Large intestine (tissue), 3 donors: ENCODE results near the gene HOXD11. TPM values are rescaled to one million over a fixed set of nuclear protein-coding genes. Genes with fewer than 3 reads are reported as not detected.
A peak's percentile ranks its signal among the peaks of the same experiment; 100 is the strongest.

Source experiments
- DNase-seq, 2 donors: peaks; one replicate each; pipeline versions ENCODE4 v3.0.0 to v3.0.0-alpha.2; 2013
- H3K27ac ChIP-seq: one replicate; pipeline ENCODE4 v1.5.1; 2013; ENCODE audit warnings: low read length
- H3K27me3 ChIP-seq: 2 replicates; pipeline ENCODE4 v1.6.1; 2013; ENCODE audit warnings: low read length; ENCODE audit not compliant: control insufficient read depth, insufficient read depth
- H3K36me3 ChIP-seq: 2 replicates; pipeline ENCODE4 v1.6.1; 2013; ENCODE audit warnings: low read length; ENCODE audit not compliant: control insufficient read depth, insufficient read depth
- H3K4me1 ChIP-seq: one replicate; pipeline ENCODE4 v1.6.1; 2013; ENCODE audit warnings: low read length; ENCODE audit not compliant: control insufficient read depth, insufficient read depth
- H3K4me3 ChIP-seq: one replicate; pipeline ENCODE4 v1.5.1; 2013; ENCODE audit warnings: low read length
- H3K9me3 ChIP-seq: one replicate; pipeline ENCODE4 v1.6.1; 2013; ENCODE audit warnings: mild to moderate bottlenecking, low read depth, low read length, moderate library complexity; ENCODE audit not compliant: control insufficient read depth
- WGBS: methylation state at CpG from one replicate; pipeline ENCODE4 v1.1.5; 2013; ENCODE audit warnings: low lambda C conversion rate; ENCODE audit not compliant: insufficient coverage; 5-methylcytosine and 5-hydroxymethylcytosine counted together
- polyA plus RNA-seq: library from polyadenylated mRNA; unstranded; fragments of 120-200 nt; gene quantifications from one replicate; pipeline ENCODE4 v1.2.1, GENCODE V29; 2013

Gene HOXD11
- polyA plus RNA-seq, 1 donor: not detected

- Histone ChIP-seq H3K36me3 (no peaks in the 10 kb centered on the region), H3K27ac (peak overlapping the region; percentile 55), H3K4me1 (peaks cover 3% of the 10 kb centered on the region), H3K4me3 (peak overlapping the region; percentile 55), H3K27me3 (peaks cover 84% of the 10 kb centered on the region), H3K9me3 (peaks cover 6% of the 10 kb centered on the region)
- no CpG with 5 or more reads among the region's 8 CpGs for WGBS
- DNase-seq: no peak
Observed at GRCh38 chr2:176137906-176138305, 30.8 kb downstream of the HOXD11 start.

- peaks cover 84% of the 10 kb centered on the region for H3K27me3 ChIP-seq
- H3K27ac ChIP-seq: peak overlapping the region; percentile 55
- no peak for DNase-seq
- WGBS: 0% methylated on average over 1 of the region's 14 CpGs
- peaks cover 6% of the 10 kb centered on the region for H3K9me3 ChIP-seq
- H3K4me3 ChIP-seq: peak overlapping the region; percentile 14
- peaks cover 3% of the 10 kb centered on the region for H3K4me1 ChIP-seq
- no peaks in the 10 kb centered on the region for H3K36me3 ChIP-seq
Observed at GRCh38 chr2:176138526-176138922, 31.4 kb downstream of the HOXD11 start.

DNA sequence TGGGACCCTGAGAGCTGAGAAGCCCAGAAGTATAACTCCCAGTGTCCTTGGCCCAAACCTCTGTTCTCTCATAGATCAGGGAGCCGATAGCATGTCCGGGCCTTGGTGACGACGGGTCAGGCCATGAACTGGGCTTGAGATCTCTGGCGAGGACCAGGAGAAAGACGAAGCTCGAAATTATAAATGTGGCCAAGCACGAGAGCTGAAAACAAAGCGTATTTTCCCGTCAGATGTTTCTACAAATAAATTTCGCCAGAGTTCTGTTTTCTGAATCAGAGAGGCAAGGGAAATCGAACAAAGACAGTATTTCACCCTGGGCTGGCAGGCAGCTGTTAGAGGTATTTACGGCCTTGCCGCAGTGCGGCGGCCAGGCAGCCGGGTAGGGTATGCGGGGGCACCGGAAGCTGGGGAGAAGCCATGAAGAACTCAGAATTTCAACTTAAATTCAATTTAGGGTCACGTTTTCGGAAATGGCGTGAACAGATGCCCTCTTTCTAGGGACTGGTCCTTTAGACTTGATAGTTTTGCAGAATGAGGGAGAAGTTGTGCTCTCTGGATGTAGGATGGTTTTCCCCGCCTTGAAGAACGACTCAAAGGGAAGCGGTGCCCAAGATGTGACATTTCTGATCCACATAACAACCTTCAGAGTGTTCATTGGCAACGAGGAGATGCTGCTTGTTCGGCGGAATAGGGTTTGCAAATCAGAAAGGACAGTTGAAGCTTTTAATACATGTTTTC is 32.0 kb downstream of the HOXD11 start:
- H3K27me3 ChIP-seq: peaks cover 84% of the 10 kb centered on the region
- peak overlapping the region; percentile 55 for H3K27ac ChIP-seq
- no peaks in the 10 kb centered on the region for H3K36me3 ChIP-seq
- no peak for DNase-seq
- no peak overlapping the region for H3K4me3 ChIP-seq
- no CpG with 5 or more reads among the region's 28 CpGs for WGBS
- H3K4me1 ChIP-seq: peaks cover 3% of the 10 kb centered on the region
- H3K9me3 ChIP-seq: peaks cover 6% of the 10 kb centered on the region

- Histone ChIP-seq H3K4me1 (peaks cover 3% of the 10 kb centered on the region), H3K9me3 (peaks cover 6% of the 10 kb centered on the region), H3K27me3 (peaks cover 77% of the 10 kb centered on the region), H3K4me3 (peak overlapping the region; percentile 49), H3K36me3 (no peaks in the 10 kb centered on the region), H3K27ac (peak overlapping the region; percentile 28)
- WGBS: no CpG with 5 or more reads among the region's 41 CpGs
- no peak for DNase-seq
Observed at GRCh38 chr2:176139661-176140512, 32.8 kb downstream of the HOXD11 start.

GRCh38 chr2:176140513-176141317 is 33.6 kb downstream of the HOXD11 start:
- peak; percentile 70 to 73 for DNase-seq
- Histone ChIP-seq H3K4me1 (peaks cover 6% of the 10 kb centered on the region), H3K4me3 (peak overlapping the region; percentile 49), H3K27me3 (peaks cover 77% of the 10 kb centered on the region), H3K36me3 (no peaks in the 10 kb centered on the region), H3K9me3 (peaks cover 6% of the 10 kb centered on the region), H3K27ac (peak overlapping the region; percentile 28)
- WGBS: no CpG with 5 or more reads among the region's 48 CpGs

DNA sequence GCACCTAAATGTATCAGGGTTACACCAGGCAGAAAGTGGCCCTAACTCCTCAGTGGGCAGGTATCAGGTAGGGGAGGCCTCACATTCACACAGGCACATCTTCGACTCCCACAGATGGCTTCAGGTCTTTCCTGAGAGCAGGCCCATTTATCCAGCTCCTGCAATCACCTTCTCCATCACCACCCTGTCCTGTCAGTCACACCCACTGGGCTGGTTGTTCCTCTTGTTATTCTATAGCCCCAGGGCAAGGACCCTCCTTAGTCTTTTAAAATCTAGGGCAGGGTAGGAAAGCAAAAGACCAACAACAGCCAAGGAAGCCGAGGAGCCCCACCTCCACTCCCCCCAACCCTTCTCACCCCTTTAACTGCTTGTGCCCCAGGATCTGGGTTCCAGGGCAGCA is 35.2 kb downstream of the HOXD11 start:
- no peak for DNase-seq
- Histone ChIP-seq H3K27ac (no peak overlapping the region), H3K9me3 (peaks cover 3% of the 10 kb centered on the region), H3K27me3 (peaks cover 76% of the 10 kb centered on the region), H3K36me3 (no peaks in the 10 kb centered on the region), H3K4me3 (no peak overlapping the region), H3K4me1 (peaks cover 6% of the 10 kb centered on the region)
- no CpG with 5 or more reads among the region's 2 CpGs for WGBS

- DNase-seq: no peak
- H3K4me3 ChIP-seq: no peak overlapping the region
- H3K36me3 ChIP-seq: no peaks in the 10 kb centered on the region
- H3K27me3 ChIP-seq: peaks cover 76% of the 10 kb centered on the region
- WGBS: no CpG with 5 or more reads among the region's 4 CpGs
- no peak overlapping the region for H3K27ac ChIP-seq
- peaks cover 3% of the 10 kb centered on the region for H3K4me1 ChIP-seq
- peaks cover 5% of the 10 kb centered on the region for H3K9me3 ChIP-seq
Observed at GRCh38 chr2:176145085-176145969, 38.2 kb downstream of the HOXD11 start.

GRCh38 chr2:176146101-176146500 is 39.0 kb downstream of the HOXD11 start:
- no peaks in the 10 kb centered on the region for H3K36me3 ChIP-seq
- H3K9me3 ChIP-seq: peaks cover 5% of the 10 kb centered on the region
- no peak overlapping the region for H3K4me3 ChIP-seq
- H3K4me1 ChIP-seq: peaks cover 3% of the 10 kb centered on the region
- H3K27ac ChIP-seq: no peak overlapping the region
- WGBS: no CpG with 5 or more reads among the region's 6 CpGs
- peaks cover 76% of the 10 kb centered on the region for H3K27me3 ChIP-seq
- no peak for DNase-seq

DNA sequence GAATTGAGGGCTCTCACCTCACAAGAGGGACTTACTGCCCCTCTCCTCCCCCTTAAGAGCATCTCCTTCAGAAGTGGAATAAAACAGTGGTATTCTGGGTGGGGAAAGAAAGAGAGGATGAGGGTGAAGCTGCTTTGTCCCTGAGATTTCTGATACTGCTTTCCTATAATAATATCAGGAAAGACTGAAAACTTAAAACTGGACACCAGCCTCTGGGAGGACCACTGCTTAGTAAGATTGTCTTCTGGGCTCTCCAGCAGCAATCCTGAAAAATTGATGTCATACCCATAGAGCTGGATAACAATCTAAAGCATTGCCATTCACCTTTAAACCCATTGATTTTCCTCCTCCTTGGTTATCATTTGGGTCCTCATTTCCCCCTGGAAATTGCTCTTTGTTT is 39.6 kb downstream of the HOXD11 start:
- DNase-seq: no peak
- peaks cover 3% of the 10 kb centered on the region for H3K4me1 ChIP-seq
- H3K27me3 ChIP-seq: peaks cover 80% of the 10 kb centered on the region
- H3K36me3 ChIP-seq: no peaks in the 10 kb centered on the region
- H3K27ac ChIP-seq: no peak overlapping the region
- H3K4me3 ChIP-seq: no peak overlapping the region
- peaks cover 5% of the 10 kb centered on the region for H3K9me3 ChIP-seq
